Pulmonary artery endothelial cell (primary cell): ENCODE results near the gene XAGE3. TPM values are rescaled to one million over a fixed set of nuclear protein-coding genes. Genes with fewer than 3 reads are reported as not detected.
"Not testable (repeated sequence)": the region's sequence is repeated elsewhere in the genome, so short reads cannot be mapped to it uniquely, and the experiment has no call there.

Experiments
- DNase-seq: peaks from one replicate; pipeline ENCODE4 v3.0.0-alpha.2; 2011; ENCODE audit warnings: low read depth, low spot score
- total RNA-seq: library from RNA; depleted of rRNA; stranded (reverse); fragments of >200 nt; gene quantifications from 2 replicates; pipeline ENCODE4 v1.2.3, GENCODE V29; 2014

XAGE3 gene
- not detected in 2 replicates for total RNA-seq

GRCh38 chrX:52867610-52868348, at the start of gene XAGE3:
XAGE3 (minus strand) TSS chrX:52868083; CDS start chrX:52867133, 950 bp downstream.
- no peak for DNase-seq

DNA sequence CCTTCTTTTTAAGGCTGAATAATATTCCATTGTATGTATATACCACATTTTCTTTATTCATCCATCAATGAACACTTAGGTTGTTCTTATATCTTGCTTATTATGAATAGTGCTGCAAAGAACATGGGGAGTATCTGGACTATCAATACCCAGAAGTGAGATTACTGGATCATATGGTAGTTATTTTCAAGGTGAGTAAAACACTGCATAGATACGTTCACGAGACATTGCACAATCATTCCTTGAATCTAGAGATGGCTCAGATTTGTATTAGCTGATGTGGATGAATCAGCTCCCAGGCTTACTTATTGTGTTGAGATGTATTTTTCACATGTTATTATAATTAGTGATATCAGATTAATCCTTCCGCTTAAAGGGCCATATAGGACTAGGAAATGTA, 46.8 kb upstream of the XAGE3 start:
- not testable (repeated sequence) for DNase-seq

- DNase-seq = not testable (repeated sequence)
These were observed 45.8 kb upstream of the XAGE3 start for GRCh38 chrX:52913681-52914080.

- DNase-seq = not testable (repeated sequence)
These were observed 41.6 kb upstream of the XAGE3 start for GRCh38 chrX:52909313-52909969.

- DNase-seq = not testable (repeated sequence)
These were observed 40.0 kb upstream of the XAGE3 start for GRCh38 chrX:52907900-52908299.

DNA sequence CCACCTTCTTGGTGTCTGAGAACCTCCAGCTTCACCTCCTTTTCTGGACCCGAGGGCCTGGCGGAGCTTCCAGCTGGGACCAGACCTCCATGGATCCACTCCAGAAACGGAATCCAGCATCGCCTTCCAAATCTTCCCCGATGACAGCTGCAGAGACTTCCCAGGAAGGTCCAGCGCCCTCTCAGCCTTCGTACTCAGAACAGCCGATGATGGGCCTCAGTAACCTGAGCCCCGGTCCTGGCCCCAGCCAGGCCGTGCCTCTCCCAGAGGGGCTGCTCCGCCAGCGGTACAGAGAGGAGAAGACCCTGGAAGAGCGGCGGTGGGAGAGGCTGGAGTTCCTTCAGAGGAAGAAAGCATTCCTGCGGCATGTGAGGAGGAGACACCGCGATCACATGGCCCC, 39.3 kb upstream of the XAGE3 start:
- DNase-seq = not testable (repeated sequence)

- DNase-seq = not testable (repeated sequence)
These were observed 38.2 kb upstream of the XAGE3 start for GRCh38 chrX:52906072-52906471.

- DNase-seq = not testable (repeated sequence)
These were observed 37.6 kb upstream of the XAGE3 start for GRCh38 chrX:52905531-52905930.

DNA sequence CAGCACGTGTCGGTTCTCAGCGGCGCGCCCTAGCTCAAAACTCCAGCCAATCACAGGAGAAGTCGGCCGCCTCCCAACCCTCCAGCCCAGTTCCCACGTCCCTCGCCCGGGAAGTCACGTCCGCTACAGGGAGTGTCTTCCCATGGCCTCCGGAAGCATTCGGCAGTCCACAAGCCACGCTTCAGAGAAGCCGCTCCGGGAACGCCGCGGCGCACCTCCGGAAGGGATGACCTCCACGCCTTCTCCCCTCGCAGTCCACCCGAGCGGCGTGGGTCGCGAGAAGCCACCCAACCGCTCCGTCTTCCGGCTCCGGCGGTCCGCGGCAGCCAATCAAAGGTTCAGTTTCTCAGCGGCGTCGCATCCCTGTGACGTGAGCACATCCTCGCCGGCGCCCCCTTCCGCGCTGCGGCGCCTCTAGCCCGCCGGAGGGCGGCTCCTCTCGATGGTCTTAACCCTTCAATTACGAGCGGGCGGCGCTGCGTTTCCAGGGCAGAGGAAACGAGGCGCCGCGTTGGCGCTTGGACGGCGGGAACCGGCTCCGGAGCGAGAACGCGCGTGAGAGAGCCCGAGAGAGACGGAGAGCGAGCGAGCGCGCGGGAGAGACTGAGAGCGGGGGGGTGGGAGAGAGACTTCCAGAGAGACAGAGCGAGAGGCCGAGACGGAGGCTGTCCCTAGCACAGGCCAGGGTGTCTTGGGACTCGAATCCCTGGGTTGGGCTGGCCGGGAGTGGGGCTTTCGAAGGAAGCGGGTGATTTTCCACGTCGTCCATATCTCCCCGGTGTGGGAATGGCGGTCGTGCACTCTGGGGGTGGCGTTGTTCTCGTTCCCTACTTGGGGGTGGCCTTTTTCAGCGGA, 29.2 kb upstream of the XAGE3 start, which contains the start of gene FAM156B:
Gene FAM156B, plus strand, starts transcription at position 476 of the 855 bp plus-strand sequence. CDS start 9,896 bp downstream, outside the sequence.
- DNase-seq = not testable (repeated sequence)

DNA sequence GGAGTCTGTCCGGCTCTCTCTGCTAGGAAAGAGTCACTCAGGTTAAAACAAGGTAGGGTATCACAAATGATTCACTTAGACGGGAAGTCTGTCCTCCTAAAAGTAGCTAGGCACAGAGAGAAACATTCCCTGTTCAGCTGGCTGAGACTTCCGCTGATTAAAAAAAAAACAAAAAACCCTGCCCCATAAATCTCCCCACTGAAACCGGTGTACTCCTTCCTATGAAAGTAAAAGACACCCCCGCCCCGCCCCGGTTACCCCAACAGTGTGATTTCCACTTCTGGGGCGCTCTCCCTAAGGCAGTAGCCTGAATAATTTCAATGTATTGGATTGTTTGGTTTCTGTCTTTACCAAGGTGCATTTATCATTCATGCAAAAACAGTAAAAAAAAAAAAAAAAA, 28.6 kb upstream of the XAGE3 start:
- DNase-seq = not testable (repeated sequence)

DNA sequence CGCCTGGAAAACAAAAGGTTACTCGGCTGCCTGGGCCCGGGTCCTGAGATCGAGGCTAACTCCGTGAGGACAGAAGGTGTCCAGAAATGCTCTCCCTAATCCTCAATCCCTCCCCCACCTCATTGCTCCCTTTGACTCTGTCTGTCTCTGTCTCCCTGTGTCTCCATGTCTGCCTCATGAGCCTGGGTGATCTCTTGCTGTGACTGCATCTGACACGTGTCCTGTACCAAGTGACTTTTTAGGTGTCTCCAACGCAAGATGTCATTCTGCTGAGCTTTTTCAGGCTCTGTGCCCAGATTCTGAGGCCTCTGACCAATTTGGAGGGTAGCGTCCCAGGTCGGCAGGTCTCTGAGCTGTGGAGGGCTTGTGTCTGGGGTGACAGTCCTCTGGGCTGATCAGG, 20.2 kb upstream of the XAGE3 start:
- DNase-seq = not testable (repeated sequence)

DNA sequence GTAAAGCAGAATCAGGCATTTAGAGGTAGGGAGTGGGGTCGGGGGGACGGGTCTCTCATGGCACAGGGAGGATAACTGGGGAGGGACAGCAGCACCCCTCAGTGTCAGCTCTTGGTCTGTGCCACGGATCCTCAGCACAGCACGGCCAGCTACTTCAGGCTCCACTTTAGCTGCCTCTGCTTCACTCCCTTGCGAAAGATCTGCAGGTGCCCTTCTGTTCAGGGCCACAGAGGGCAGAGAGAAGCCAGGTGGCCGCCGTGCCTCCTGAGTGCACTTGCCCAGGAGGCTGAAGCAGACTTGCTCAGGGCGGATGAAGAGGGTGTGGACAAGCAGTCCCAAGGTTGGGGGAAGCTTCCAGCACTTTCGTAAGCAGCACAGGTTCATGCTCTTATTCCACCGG, 19.6 kb upstream of the XAGE3 start:
- not testable (repeated sequence) for DNase-seq

DNA sequence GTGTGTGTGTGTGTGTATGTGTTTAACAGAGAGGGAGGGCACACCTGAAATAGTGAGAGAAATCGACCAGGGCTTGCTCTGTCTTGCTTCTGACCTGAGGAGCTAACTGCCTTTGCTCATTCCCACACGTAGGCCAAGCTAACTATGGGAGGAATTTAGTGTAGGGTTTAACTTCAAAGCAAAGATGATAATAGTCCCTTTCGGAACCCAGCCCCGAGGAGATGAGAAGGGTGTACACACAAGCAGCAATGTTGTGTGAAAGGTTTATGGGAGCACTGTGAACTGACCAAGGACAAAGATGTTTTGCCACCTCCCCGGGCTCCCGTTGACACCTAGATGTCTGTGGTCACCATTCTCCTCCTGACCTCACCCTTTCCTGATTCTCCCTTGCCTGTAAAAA, 8.5 kb upstream of the XAGE3 start:
- DNase-seq = not testable (repeated sequence)

DNA sequence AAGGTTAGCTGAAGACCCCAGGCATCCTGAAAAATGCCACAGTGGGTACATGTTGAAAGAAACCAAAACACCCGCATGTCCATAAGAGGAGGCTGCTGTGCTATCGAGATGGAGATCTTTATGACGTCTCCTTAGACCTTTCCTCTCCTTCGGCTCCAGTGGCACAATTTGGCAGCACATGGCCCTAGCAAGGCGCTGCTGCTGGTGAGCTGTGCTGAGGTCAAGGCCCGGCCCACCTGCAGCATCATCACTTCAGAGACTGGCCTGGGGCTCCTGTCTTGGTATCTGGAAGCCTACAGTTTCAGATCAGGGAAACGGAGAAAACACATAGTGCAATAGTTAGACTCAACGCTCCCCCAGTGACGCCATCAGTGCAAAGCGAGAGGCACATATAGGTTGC, 7.6 kb upstream of the XAGE3 start:
- not testable (repeated sequence) for DNase-seq

DNA sequence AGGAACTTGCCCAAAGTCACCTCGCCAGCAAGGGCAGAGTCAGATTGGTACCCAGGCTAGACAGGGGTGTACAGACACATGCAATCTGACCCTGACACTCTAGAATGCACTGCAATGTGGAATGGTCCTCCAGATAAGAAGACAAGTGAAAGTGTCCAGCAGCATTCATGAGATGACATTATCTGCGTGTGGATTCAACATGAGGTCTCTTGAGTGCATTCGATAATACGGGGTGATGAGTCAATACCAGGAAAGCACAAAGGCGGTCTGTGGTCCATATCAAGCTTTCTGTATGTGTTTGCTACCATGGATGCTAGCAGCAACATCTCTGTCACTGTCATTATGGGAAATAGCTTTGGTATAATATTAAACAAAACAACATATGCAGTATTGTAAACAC, 6.8 kb upstream of the XAGE3 start:
- DNase-seq = no peak

- DNase-seq = not testable (repeated sequence)
These were observed 5.9 kb upstream of the XAGE3 start for GRCh38 chrX:52873825-52874224.

DNA sequence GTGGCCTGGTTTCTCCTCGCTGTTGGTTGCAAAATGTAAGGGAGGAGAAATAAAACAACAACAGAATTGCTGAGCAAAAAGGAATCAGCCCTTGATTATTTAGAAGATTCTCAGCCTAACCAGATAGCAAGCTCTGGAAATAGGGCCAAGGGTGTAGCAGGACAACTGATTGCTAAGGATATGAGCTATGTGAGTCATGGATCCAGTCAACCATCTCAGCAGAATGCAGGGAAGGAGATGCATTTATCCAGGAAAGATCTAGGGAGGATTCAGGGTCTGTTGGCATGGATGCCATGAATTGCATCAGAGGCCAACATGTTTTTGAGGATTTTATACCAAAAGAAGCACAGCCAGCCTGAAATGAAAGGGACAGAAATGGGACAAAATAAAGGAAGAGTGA, 2.2 kb upstream of the XAGE3 start:
- no peak for DNase-seq

DNA sequence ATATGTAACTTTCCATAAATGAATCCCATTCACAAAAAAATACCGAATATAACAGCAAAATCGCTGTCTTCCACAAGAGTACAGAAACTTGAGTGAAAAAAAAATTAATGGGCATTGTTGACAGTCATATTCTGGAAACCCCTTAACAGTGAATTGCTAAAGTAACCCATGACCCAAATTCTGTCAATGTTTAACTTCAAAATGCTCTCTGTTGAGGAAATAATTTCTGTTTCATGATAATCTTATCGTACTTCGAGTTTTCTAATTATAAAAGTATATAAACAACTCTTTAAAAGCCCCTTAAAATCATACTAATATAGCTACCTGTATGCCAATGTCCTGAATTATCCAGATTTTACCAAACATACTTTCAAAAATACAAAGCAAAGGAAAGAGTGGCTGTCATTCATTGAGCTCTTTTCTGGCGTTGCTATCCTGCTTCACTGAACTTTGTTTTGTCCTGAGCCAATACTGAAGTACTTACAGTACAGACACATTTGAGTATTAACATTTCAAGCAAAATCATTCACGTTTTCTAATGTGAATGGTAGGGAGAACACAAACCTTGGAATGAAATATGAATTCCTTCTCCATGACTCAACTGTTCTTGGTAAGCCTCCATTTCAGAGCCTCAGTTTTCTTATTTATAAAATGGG, 2.4 kb downstream of the XAGE3 start:
- DNase-seq = no peak

DNA sequence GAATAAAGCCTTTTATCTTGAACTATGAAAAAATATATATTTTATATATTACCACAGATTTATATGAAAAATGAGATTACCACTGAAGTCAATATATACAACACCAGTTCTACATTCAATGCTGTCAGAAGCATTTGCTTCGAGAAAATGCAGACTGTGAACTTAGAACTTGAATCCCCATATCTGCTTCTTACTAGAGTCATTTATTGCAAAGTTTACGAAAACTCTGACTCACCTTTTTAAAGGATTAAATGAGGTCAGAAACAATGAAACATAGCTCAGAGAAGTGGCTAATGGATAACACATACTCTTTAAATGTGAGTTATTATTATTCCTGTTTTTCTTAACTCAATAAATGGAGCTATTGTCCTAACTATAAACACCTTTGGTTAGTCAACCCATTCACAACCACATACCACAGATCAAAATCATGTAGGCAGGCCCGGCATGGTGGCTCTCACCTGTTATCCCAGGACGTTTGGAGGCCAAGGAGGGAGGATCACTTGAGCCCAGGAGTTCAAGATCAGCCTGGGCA, 10.8 kb downstream of the XAGE3 start:
- DNase-seq = not testable (repeated sequence)

GRCh38 chrX:52852110-52852860, 15.6 kb downstream of the XAGE3 start:
- no peak for DNase-seq
